Mesodermal cell (in vitro differentiated cells): Measurements from ENCODE around the gene BCL2L14. TPM values are rescaled to one million over a fixed set of nuclear protein-coding genes. Genes with fewer than 3 reads are reported as not detected.

Experiments
- H3K27ac ChIP-seq: 2 replicates; pipeline ENCODE4 v1.7.0; 2013; ENCODE audit warnings: mild to moderate bottlenecking, low read depth, low read length, moderate library complexity; ENCODE audit not compliant: severe bottlenecking
- H3K36me3 ChIP-seq: 2 replicates; pipeline ENCODE4 v1.7.1; 2013; ENCODE audit warnings: mild to moderate bottlenecking, low read length, moderate library complexity; ENCODE audit not compliant: control insufficient read depth, insufficient read depth
- H3K4me1 ChIP-seq: one replicate; pipeline ENCODE4 v1.7.1; 2013; ENCODE audit warnings: mild to moderate bottlenecking, low read length; ENCODE audit not compliant: insufficient read depth, control insufficient read depth, poor library complexity, severe bottlenecking
- H3K4me3 ChIP-seq: 2 replicates; pipeline ENCODE4 v1.7.0; 2013; ENCODE audit warnings: low read length, control low read depth, mild to moderate bottlenecking; ENCODE audit not compliant: insufficient read depth, poor library complexity, severe bottlenecking; ENCODE audit errors: extremely low read depth
- H3K9me3 ChIP-seq: 2 replicates; pipeline ENCODE4 v1.7.1; 2013; ENCODE audit warnings: mild to moderate bottlenecking, low read length, moderate library complexity; ENCODE audit not compliant: control insufficient read depth
- WGBS, 2 experiments: methylation state at CpG; one replicate each; pipeline ENCODE4 v1.1.5; 2013; ENCODE audit warnings: missing lambda C conversion rate in 2 of 2; ENCODE audit not compliant: insufficient coverage in 2 of 2; 5-methylcytosine and 5-hydroxymethylcytosine counted together
- polyA plus RNA-seq, 2 experiments: library from polyadenylated mRNA; stranded (reverse); fragments of 50-300 nt; gene quantifications; one replicate each; pipeline ENCODE4 v1.2.3, GENCODE V29; 2013

BCL2L14 gene, protein sequence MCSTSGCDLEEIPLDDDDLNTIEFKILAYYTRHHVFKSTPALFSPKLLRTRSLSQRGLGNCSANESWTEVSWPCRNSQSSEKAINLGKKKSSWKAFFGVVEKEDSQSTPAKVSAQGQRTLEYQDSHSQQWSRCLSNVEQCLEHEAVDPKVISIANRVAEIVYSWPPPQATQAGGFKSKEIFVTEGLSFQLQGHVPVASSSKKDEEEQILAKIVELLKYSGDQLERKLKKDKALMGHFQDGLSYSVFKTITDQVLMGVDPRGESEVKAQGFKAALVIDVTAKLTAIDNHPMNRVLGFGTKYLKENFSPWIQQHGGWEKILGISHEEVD
- polyA plus RNA-seq (2013, experiment 1 of 2): not detected
- polyA plus RNA-seq (2013, experiment 2 of 2): not detected

DNA sequence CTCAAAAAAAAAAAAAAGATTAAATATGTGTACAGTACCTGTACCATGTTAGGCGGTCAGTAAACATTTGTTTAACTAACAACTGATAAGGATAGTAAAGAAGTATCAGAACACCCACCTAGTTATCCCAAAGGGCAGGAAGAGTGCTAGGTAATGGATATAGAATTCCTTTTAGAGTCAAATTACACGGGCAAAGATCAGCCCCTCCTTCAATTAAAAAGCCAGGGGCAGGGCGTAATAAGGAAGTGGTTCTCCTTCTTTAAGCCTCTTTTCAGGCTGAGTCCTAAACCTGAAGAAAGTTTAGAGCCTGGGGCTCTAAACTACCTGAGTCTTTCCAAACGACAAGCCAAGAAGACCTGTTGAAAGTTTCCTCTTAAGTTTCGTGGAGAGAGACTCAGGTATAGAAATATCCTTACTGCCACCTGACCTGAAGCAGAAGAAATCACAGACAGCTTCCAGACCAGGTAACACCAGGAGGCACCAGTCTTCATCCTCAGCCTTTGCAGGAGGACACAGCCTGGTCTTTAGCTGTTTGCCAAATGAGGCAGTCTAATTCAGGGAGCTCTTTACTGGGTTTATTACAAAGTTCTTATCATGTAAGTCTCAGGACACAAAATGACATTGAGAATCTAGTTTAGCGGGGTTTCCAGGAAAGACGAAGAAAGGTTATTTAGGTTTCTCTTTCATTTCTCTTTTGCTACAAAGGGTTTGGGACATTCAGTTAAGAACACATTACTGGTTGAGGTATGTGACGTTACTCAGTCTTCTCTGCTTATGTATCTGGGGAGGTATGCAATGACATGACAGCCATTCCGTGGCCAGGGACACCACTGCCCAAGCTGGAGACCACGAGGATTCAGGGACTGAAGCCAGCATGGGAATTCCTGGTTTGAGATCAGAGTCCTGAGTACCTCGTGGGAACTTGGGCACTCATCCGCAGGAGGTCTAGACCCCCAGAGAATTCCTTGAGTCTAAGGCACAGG lies at the start of gene BCL2L14:
Gene BCL2L14, plus strand, starts transcription at position 266 of the 983 bp plus-strand sequence. CDS start 8,367 bp downstream, outside the sequence.
- no peak within 1 kb of the TSS for H3K4me3 ChIP-seq
- WGBS, 2 experiments: 78 to 86% methylated on average over 8 of the region's 12 CpGs
- H3K9me3 ChIP-seq: no peaks in the 10 kb centered on the region
- no peaks in the 10 kb centered on the region for H3K4me1 ChIP-seq
- no peak within 1 kb of the TSS for H3K27ac ChIP-seq
- H3K36me3 ChIP-seq: no peaks in the 10 kb centered on the region

DNA sequence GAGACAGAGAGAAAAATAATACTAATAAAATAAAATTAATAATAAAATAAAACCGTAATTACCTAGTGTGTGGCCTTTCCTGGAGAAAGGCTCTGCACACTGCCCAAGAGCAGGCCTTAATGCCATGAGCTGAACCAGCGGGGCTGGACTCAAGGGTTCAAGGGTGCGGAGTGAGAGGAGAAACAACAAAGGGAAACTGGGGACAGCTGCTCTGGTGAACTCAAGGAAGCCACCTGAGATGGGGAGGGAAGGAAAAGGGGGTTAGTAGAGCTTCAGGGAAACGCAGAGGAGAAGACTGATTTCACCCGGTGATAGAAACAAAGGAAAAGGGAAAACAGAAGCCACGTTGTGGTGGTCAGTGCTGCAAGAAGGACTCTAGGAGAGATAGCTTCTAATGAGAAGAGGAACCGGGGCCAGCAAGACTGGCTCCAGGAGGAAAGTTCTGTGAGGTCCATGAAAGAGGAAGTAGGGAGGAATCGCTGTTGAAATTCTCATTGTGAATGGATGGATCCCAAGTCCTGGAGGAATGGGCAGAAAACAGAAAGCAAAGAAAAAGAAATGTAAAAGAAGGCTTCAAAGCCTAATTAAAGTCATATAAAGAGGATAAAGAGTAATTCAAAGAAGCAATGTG lies 48.3 kb upstream of the BCL2L14 start:
- Histone ChIP-seq H3K4me3 (no peak overlapping the region), H3K27ac (no peak overlapping the region), H3K4me1 (peaks cover 7% of the 10 kb centered on the region), H3K36me3 (no peaks in the 10 kb centered on the region), H3K9me3 (no peaks in the 10 kb centered on the region)
- WGBS, 2 experiments: 94 to 96% methylated on average over 7 to 8 of the region's 8 CpGs

- no peak overlapping the region for H3K4me3 ChIP-seq
- WGBS, 2 experiments: 40% methylated on average over 1 of the region's 2 CpGs; no CpG with 5 or more reads in 1 of the 2 experiments
- no peaks in the 10 kb centered on the region for H3K9me3 ChIP-seq
- no peak overlapping the region for H3K27ac ChIP-seq
- peaks cover 7% of the 10 kb centered on the region for H3K4me1 ChIP-seq
- no peaks in the 10 kb centered on the region for H3K36me3 ChIP-seq
Observed at GRCh38 chr12:12023456-12023855, 47.3 kb upstream of the BCL2L14 start.

DNA sequence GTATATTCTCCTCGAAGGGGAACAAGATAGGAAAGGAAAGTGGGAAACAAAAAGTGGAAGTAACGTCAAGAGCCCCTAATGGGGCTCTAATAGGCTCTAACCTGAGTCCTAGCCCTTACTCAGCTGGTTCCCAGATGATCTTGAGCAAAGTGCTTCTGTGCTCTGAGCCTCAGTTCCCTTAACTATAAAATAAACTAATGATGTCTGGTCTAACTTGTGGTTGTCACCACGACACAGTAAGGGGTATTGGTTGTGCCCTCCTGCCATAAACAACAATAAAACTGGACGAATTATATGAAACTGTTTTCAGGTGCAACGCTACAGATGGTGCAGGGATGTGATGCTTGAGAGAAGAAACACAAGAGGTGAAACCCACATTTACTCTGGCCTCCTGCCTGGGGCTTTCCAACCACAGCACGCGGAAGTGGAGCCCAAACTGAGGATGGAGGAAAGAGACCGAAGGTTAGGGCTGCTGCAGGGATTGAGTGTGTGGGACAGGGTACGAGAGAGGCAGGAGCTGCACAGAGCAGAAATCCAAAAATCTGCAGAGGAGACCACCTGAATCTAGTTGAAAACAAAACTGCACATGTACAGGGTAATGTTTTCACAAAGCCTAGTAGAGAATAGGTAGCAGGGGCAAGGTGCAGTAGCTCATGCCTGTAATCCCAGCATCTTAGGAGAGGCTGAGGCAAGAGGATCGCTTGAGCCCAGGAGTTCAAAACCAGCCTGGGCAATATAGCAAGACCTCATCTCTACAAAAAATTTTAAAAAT lies 45.6 kb upstream of the BCL2L14 start:
- 91 to 97% methylated on average over 6 to 8 of the region's 10 CpGs for WGBS, 2 experiments
- no peaks in the 10 kb centered on the region for H3K4me1 ChIP-seq
- H3K9me3 ChIP-seq: no peaks in the 10 kb centered on the region
- H3K36me3 ChIP-seq: no peaks in the 10 kb centered on the region
- H3K4me3 ChIP-seq: no peak overlapping the region
- no peak overlapping the region for H3K27ac ChIP-seq

GRCh38 chr12:12025799-12026386 lies 44.8 kb upstream of the BCL2L14 start:
- no CpG with 5 or more reads among the region's 2 CpGs for WGBS, 2 experiments

DNA sequence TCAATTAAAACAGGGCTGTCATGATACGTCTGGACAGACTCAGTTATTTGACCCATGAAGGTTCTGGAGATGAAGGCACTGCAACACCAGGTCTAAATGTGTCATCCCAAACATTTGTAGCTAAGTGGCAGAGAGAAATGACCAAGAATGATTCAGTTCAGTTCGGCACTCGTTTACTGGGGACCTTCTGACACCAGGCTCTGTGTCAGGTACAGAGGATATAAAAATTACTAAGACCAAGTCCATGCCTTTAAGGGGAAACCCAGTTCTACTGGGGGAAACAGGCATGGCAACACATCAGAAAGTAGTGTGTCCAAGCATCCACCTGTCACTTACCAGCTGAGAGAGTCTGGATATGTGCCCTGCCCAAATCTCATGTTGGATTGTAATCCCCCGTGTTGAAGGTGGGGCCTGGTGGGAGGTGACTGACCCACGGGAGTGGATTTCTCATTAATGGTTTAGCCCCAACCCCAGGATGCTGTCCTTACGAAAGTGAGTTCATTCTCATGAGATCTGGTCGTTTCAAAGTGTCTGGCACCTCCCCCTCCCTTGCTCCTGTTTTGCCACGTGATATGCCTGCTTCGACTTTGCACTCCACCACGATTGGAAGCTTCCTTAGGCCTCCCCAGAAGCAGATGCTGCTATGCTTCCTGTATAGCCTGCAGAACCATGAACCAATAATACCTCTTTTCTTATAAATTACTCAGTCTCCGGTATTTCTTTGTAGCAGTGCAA lies 41.9 kb upstream of the BCL2L14 start:
- 83 to 94% methylated on average over 10 to 11 of the region's 11 CpGs for WGBS, 2 experiments
- no peaks in the 10 kb centered on the region for H3K36me3 ChIP-seq
- H3K4me3 ChIP-seq: no peak overlapping the region
- no peak overlapping the region for H3K27ac ChIP-seq
- no peaks in the 10 kb centered on the region for H3K4me1 ChIP-seq
- H3K9me3 ChIP-seq: no peaks in the 10 kb centered on the region

More at GRCh38 chr12:12025799-12026386, 44.8 kb upstream of the BCL2L14 start:
- H3K27ac ChIP-seq: no peak overlapping the region
- no peak overlapping the region for H3K4me3 ChIP-seq
- no peaks in the 10 kb centered on the region for H3K9me3 ChIP-seq
- H3K4me1 ChIP-seq: no peaks in the 10 kb centered on the region
- no peaks in the 10 kb centered on the region for H3K36me3 ChIP-seq

- Histone ChIP-seq H3K27ac (no peak overlapping the region), H3K9me3 (no peaks in the 10 kb centered on the region), H3K4me1 (no peaks in the 10 kb centered on the region), H3K36me3 (no peaks in the 10 kb centered on the region), H3K4me3 (no peak overlapping the region)
- WGBS, 2 experiments: 100% methylated on average over 1 of the region's 2 CpGs
Observed at GRCh38 chr12:12029653-12030052, 41.1 kb upstream of the BCL2L14 start.

GRCh38 chr12:12032260-12032791 lies 38.4 kb upstream of the BCL2L14 start:
- no peaks in the 10 kb centered on the region for H3K4me1 ChIP-seq
- no peaks in the 10 kb centered on the region for H3K36me3 ChIP-seq
- H3K27ac ChIP-seq: no peak overlapping the region
- no peak overlapping the region for H3K4me3 ChIP-seq
- WGBS, 2 experiments: 93 to 96% methylated on average over 9 of the region's 12 CpGs
- H3K9me3 ChIP-seq: peaks cover 3% of the 10 kb centered on the region
